MG63 (cell line): ENCODE data around the gene SOX2. TPM values are rescaled to one million over a fixed set of nuclear protein-coding genes. Genes with fewer than 3 reads are reported as not detected.

ENCODE experiments used
- DNase-seq: peaks from one replicate; pipeline ENCODE4 v3.0.0-alpha.2; 2020
- H3K27me3 ChIP-seq: fragments of 250-450 bp; sonication (Bioruptor Pico); 2 replicates; pipeline ENCODE4 v1.5.1; 2020; ENCODE audit warnings: mild to moderate bottlenecking, moderate library complexity
- H3K36me3 ChIP-seq: fragments of 250-450 bp; sonication (Bioruptor Pico); 2 replicates; pipeline ENCODE4 v1.5.1; 2020; ENCODE audit warnings: mild to moderate bottlenecking, moderate library complexity
- H3K4me3 ChIP-seq: fragments of 250-450 bp; sonication (Bioruptor Pico); 2 replicates; pipeline ENCODE4 v1.5.1; 2020; ENCODE audit warnings: mild to moderate bottlenecking, moderate library complexity
- H3K9me3 ChIP-seq: fragments of 250-450 bp; sonication (Bioruptor Pico); 2 replicates; pipeline ENCODE4 v1.5.1; 2020; ENCODE audit warnings: mild to moderate bottlenecking, moderate library complexity
- total RNA-seq: library from RNA; depleted of rRNA; stranded (reverse); fragments of >200 nt; shearing (Covaris generic); gene quantifications from 2 replicates; pipeline ENCODE4 v1.2.3, GENCODE V29; 2014; ENCODE audit warnings: low replicate concordance; rRNA removed

SOX2 gene
- total RNA-seq: 0.07 TPM in 1 of 2 replicates, not detected in the other

DNA sequence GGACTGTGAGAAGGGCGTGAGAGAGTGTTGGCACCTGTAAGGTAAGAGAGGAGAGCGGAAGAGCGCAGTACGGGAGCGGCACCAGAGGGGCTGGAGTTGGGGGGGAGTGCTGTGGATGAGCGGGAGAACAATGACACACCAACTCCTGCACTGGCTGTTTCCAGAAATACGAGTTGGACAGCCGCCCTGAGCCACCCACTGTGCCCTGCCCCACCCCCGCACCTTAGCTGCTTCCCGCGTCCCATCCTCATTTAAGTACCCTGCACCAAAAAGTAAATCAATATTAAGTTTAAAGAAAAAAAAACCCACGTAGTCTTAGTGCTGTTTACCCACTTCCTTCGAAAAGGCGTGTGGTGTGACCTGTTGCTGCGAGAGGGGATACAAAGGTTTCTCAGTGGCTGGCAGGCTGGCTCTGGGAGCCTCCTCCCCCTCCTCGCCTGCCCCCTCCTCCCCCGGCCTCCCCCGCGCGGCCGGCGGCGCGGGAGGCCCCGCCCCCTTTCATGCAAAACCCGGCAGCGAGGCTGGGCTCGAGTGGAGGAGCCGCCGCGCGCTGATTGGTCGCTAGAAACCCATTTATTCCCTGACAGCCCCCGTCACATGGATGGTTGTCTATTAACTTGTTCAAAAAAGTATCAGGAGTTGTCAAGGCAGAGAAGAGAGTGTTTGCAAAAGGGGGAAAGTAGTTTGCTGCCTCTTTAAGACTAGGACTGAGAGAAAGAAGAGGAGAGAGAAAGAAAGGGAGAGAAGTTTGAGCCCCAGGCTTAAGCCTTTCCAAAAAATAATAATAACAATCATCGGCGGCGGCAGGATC, at the start of gene SOX2:
Gene SOX2, plus strand, starts transcription at position 601 of the 811 bp plus-strand sequence. CDS start 436 bp downstream, outside the sequence.
- H3K36me3 ChIP-seq: no peaks in the 10 kb centered on the region
- DNase-seq: peak; percentile 76
- peak within 1 kb of the TSS; percentile 34 for H3K4me3 ChIP-seq
- H3K9me3 ChIP-seq: no peaks in the 10 kb centered on the region
- H3K27me3 ChIP-seq: peaks cover 85% of the 10 kb centered on the region

DNA sequence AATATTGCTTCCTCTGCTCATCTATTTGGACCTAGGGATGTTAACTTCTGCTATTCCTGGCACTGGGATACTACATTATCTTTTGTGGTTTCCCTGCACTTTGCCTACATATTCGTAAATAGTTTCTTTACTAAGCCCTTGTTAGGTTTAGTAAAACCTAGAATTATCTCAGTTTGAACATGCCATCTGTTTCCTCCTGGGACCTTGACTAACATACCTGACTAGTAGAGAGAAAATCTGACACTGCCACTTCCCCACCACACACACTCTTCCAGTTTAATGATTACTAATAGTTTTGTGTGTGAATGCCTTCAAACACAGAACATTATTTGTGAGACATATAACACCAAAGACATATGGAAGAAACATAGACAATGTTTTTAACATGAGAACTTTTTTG, 28.2 kb upstream of the SOX2 start:
- Histone ChIP-seq H3K27me3 (peaks cover 4% of the 10 kb centered on the region; the same call in 1 of the 2 replicates), H3K36me3 (no peaks in the 10 kb centered on the region), H3K9me3 (no peaks in the 10 kb centered on the region), H3K4me3 (no peak overlapping the region)
- DNase-seq: no peak

DNA sequence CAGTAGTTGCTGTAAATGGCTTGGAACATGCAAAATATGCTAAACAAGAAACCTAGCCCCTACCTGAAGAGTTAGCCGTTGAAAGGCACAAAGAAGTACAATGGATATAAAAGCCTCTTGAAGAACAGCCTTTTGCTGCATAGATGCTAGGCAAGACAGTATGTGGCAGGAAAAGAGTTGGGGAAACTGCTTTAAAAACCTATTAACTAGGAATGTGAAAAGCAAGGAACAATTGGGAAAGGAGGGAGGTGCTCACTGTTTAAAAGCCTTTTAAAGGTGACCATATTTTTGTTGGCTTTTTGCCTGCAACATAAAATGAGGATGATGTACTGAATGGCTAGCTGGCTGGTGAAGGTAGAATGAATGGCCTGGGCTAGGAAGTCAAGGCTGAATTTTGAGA, 24.5 kb upstream of the SOX2 start:
- peaks cover 4% of the 10 kb centered on the region; the same call in 1 of the 2 replicates for H3K27me3 ChIP-seq
- no peaks in the 10 kb centered on the region for H3K9me3 ChIP-seq
- no peak for DNase-seq
- no peak overlapping the region for H3K4me3 ChIP-seq
- H3K36me3 ChIP-seq: no peaks in the 10 kb centered on the region

DNA sequence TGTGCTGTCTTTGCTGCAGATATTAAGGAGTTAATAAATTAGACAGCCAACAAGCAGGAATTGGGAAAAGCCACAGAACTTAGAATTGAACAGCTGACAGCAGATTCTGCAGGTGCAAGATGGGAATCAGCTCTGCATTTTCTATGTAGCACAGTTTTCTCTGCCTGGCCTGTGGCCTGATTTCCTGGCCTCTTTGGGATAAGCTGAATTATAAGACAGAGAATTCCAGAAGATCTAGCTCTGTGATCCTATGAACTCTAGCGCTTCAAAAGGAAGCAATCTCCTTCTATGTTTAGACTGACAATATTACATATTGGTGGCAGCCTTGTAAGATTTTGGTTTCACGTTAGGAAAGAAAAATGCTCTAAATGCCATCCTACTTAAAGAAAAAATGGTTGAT, 24.0 kb upstream of the SOX2 start:
- H3K4me3 ChIP-seq: no peak overlapping the region
- H3K27me3 ChIP-seq: peaks cover 4% of the 10 kb centered on the region; the same call in 1 of the 2 replicates
- H3K9me3 ChIP-seq: no peaks in the 10 kb centered on the region
- H3K36me3 ChIP-seq: no peaks in the 10 kb centered on the region
- no peak for DNase-seq

DNA sequence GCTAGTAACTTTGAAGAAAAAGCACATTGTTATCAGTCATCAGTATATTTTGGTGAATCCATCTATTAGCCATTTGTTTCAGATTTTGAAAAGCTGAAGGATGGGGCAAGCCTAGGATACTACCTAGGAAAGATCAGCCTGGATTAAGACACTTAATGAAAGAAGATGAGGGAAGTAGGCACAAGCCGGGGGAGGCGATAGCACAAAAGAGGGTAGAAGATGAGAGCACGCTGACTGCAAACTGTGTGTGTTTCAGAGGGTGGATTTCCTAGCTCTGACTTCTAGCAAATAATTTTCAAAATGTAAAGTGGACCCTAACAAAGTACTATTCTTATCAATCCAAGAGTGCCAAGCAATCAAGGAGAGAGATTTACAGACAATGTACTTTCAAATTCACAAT, 22.2 kb upstream of the SOX2 start:
- DNase-seq: no peak
- no peaks in the 10 kb centered on the region for H3K36me3 ChIP-seq
- H3K9me3 ChIP-seq: no peaks in the 10 kb centered on the region
- peaks cover 4% of the 10 kb centered on the region; the same call in 1 of the 2 replicates for H3K27me3 ChIP-seq
- no peak overlapping the region for H3K4me3 ChIP-seq

DNA sequence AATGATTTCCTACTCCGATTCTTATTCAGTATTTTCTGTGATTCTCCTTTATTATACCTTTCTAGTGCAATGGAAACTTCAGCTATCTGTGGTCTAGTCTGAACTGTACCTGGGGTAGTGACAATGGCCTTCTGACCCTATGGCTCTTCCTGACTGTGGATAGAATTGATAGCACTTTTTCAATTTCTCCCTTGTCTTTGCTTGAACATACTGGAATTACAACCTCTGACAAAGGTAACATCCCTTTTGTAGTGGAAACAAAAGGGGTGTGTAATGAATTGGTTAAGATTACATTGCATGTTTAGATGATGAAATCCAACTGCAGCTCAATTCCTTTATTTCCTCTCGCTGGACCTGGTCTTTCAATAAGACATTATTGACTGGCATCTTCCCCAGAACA, 21.0 kb upstream of the SOX2 start:
- no peaks in the 10 kb centered on the region for H3K36me3 ChIP-seq
- no peak overlapping the region for H3K4me3 ChIP-seq
- no peaks in the 10 kb centered on the region for H3K9me3 ChIP-seq
- peaks cover 8% of the 10 kb centered on the region for H3K27me3 ChIP-seq
- DNase-seq: no peak

DNA sequence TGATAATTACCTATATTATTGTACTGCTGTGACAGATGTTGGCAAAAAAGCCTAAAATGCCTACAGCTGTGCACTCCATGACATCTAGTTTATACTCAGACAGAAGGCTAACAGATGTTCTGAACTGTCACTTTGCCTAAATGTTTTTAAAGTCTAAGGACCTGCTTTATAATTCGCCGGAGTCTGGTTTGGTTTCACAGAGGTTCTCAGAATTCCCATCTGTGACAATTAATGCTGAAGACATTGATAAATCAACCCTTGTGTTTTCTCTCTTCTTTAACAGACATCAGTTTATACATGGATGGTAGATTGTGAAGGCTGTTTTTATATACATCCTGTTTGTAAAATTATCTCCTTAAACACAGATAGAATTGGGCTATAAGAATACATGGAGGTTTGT, 19.8 kb upstream of the SOX2 start:
- H3K9me3 ChIP-seq: no peaks in the 10 kb centered on the region
- H3K4me3 ChIP-seq: no peak overlapping the region
- no peaks in the 10 kb centered on the region for H3K36me3 ChIP-seq
- H3K27me3 ChIP-seq: peaks cover 18% of the 10 kb centered on the region
- DNase-seq: no peak

DNA sequence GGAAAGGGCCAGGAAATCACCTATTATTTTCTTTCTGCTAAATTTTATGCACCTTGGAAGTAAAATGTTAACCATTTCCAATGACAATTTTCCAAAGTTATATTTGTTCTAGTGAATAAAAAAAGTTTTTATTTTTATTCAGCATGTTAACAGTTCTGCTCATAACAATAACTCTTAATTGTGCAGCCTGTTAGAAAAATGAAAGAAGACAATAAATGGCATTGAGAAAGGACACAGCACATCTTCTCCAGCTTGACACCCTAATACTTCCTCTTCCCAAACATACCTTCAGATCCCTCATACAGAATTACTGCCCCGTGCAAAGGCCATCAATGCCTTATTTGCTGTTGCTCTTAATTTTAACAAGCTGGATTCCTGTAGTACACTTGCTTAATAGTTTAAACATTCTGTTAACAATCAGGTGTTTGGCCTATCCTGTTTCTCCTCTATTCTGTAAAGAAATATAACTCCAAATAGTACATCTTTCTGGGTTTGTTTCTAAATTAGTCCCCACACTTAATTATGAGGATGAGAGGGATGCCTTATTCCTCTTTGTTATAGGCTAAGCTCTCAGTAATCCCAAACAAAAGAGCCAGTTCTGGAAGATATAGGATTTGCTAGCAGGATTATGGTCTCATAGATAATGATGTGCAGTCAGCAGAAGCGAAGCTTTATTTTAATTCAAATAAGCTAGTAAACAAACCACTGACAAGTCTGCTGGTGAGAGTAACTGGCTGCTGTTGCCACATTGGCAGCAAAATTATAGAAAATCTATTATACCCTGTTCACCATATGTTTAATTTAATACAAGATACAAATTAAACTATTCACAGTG, 19.2 kb upstream of the SOX2 start:
- H3K36me3 ChIP-seq: no peaks in the 10 kb centered on the region
- H3K9me3 ChIP-seq: no peaks in the 10 kb centered on the region
- H3K27me3 ChIP-seq: peaks cover 20% of the 10 kb centered on the region
- no peak overlapping the region for H3K4me3 ChIP-seq
- no peak for DNase-seq

DNA sequence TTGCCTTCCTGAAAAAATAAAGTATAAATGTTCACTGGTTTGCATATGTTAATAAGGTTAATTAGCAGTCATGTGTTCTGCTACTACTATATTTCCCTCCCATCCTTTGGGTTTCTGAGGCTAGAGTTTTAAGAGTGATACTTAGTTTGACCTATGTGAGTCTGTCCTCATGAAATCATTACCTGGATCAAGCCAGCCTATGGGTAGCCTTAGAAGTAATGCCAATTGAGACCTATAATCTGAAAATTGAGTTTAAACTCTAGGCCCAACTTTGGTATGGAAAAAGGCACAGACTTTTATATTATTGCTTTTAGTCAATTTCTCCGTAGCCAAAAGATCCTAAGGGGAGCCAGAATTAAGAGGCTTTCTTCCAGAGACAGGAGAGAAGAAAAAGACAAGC, 18.4 kb upstream of the SOX2 start:
- H3K9me3 ChIP-seq: no peaks in the 10 kb centered on the region
- no peak for DNase-seq
- H3K36me3 ChIP-seq: no peaks in the 10 kb centered on the region
- H3K4me3 ChIP-seq: no peak overlapping the region
- H3K27me3 ChIP-seq: peaks cover 28% of the 10 kb centered on the region

DNA sequence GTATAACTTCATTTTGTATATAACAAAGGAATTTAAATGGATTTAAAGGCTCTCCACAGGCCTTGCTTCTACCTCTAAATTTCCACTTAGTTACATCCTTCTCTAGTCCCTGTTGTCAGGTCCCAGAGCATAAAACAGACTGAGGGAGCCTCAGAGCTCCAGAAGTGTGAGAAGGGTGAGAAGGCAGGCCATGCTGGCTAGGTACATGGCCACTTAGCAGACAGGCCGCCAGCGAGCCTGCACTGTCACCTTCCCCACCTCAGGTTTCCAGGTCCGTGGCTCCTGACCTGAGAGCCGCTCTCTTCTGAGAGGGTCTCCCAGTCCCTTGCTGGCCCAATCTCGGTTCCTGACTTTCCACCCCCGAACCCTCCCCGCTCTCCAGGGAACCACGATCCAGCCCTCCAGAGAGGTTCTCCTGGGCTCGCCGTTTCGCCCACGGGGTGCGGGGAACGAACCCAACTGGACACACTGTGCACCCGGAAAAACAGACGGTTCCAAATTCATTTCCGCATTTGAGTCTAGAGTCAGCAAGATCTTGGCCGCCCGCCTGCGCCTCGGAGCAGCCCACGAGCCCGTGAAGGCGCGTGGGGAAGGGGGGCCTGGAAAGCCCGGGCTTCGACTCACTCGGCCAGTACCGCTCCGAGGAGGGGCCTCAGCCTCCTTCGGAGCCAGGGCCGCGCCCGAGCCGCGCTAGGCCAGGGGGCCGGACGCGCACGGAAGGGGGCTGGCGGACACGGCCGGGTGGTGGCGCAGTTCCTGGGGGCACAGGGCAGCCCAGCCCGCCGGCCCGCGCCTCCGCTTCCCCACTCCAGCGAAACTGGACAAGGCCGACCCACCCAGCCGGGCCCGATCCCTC, 16.7 kb upstream of the SOX2 start:
- Histone ChIP-seq H3K4me3 (no peak overlapping the region), H3K9me3 (no peaks in the 10 kb centered on the region), H3K36me3 (no peaks in the 10 kb centered on the region), H3K27me3 (peaks cover 43% of the 10 kb centered on the region)
- no peak for DNase-seq

DNA sequence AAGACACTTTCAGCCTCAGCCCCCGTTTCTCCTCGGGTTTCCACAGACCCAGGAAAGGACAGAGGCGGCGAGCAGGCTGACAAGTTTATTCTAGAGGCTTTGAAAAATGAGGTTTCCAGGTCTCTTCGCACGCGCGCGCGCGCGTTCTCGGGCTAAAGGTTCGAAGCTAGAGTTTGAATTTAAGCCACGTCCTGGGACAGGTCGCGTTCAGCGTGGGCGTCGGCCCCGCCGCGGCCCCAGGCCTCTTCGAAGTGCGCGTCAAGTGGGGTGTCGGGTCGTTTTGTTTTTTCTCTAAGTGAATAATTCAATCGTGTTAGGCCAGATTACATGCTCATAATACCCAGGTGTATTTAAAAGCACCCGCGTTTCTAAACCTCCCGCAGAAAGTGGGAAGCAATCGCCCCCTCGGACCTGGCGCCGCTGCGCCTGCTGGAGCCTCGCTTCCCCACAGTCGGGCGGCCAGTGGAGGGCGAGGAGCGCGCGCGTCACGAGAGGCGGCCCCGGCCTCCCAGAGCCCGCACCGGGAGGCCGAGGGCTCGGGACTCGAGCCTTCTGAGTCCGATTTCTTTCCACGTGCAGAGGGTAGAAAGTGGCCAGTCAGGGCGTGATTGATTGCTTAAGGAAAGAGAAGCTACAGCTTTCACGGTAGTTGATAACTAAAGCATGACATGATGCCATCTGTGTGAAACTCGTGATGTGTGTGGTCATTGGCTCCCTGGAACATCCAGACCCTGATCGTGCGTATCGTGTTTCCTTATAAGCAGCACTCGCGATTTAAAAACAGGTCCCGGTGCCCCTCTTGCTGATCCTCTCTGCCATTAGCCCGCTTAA, 15.8 kb upstream of the SOX2 start:
- Histone ChIP-seq H3K36me3 (no peaks in the 10 kb centered on the region), H3K9me3 (no peaks in the 10 kb centered on the region), H3K27me3 (peaks cover 50% of the 10 kb centered on the region), H3K4me3 (peak overlapping the region; percentile 7; the same call in 1 of the 2 replicates)
- DNase-seq: no peak

DNA sequence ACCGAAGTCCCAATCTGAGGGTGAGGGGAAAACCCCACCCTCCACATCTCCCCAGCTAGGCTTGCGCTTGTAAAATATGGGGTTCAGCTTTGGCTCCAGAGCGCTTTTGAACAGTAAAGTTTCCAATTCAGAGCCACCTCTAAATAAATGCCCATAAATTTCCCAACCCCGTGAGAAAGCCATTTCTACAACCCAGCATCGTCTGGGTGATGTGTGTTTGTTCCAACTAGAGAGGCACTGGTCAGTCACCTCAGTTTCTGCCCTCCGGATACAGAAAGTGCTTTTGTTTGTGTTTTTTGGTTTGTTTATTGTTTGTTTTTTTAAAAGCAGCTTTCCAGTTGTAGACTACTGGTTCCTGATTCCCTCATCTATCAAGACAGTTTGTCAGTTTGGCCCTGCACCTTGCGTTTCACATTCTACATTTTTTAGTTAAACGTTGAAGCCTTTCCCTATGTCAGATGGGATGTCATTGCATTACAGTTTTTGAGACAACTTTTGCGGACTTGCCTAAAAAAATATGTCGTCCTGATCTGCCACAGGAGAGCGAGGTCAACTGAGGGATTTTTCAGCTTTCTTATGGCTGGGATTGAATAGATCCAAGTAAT, 15.0 kb upstream of the SOX2 start:
- Histone ChIP-seq H3K4me3 (no peak overlapping the region), H3K36me3 (no peaks in the 10 kb centered on the region), H3K27me3 (peaks cover 56% of the 10 kb centered on the region), H3K9me3 (no peaks in the 10 kb centered on the region; the same call in 1 of the 2 replicates)
- DNase-seq: no peak

DNA sequence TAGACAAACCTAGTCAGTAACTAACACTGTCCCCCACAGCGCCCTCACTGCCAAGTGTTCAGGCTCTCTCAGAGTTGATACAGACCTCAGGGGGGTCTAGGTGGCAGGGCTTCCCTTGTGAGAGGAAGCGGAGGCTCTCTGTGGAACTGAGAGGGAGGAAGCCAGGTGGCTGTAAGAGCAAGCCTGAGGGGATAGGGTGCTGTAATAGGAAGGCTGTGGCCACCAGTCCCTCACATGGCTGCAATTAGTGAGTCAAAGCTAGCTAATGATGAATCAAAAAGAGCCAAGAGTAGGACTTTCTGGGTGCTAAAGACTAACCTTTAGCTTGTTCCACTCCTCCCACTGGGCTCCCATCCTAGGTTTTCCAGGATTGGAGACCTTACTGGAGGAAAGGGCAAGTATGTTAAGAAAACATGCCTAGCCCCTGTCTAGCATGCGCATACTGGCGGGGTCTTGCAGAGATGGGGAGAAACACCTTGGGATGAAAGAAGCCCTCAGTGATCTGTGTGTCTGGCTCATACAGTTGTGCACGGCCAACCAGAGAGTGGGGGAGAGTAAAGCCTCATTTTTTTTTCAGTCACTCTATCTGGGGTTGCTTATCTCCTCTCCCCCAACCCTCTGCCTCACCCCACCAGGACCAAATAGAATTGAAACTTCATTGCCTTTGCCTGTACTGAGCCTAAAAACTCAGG, 13.3 kb upstream of the SOX2 start:
- Histone ChIP-seq H3K27me3 (peaks cover 68% of the 10 kb centered on the region), H3K36me3 (no peaks in the 10 kb centered on the region), H3K9me3 (no peaks in the 10 kb centered on the region; the same call in 1 of the 2 replicates), H3K4me3 (no peak overlapping the region)
- DNase-seq: no peak

DNA sequence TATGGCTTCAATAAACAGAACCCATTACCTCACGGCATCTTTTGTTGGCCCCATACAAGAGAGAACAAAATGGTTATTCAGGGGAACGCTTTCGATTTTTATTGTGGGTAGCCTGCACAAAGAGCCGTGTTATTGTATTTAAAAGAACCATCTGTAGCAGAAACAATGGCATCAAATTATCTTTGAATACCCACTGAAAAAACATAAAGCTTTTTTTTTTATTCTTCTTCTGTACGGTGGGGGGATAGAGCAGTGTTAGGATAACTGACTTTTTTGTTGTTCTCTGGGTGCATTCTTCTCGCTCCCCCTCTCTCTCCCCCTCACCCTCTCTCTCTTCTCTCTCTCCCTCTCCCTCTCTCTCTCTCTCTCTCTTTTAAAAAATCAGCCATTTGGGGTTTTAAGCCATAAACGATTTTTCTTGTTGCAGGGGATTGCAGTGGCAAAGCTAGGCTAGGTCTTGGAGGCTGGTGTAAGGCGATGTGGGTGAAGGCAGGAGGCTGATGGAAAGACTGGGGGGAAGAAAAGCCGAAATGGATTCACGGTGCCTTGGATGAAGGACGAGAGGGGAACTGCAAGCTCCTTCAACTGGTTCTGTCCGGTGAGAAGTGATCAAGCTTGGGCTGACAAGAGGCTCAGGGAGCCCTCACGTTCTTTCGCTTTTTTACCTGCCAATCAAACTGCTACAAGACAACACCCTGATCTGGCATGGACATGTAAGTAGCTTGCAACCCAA, 12.4 kb upstream of the SOX2 start:
- Histone ChIP-seq H3K27me3 (peaks cover 76% of the 10 kb centered on the region), H3K4me3 (no peak overlapping the region), H3K36me3 (no peaks in the 10 kb centered on the region), H3K9me3 (no peaks in the 10 kb centered on the region; the same call in 1 of the 2 replicates)
- no peak for DNase-seq
